Activated naive CD4-positive, alpha-beta T cell treated with anti-CD3 and anti-CD28 coated beads, Interleukin-2, amount 10 ng/mL, durations not matched to agents 7 days and 5 days (primary cell): ENCODE data around the gene PTPRQ.

Source experiments
- CTCF ChIA-PET: fragments of 350-600 bp; sonication (Branson Sonifier 250); formaldehyde crosslinking; loops from one replicate; lab custom pipeline; 2021; ENCODE audit warnings: antibody characterized with exemption; lab: Charles Lee
- DNase-seq: peaks from one replicate; pipeline ENCODE4 v3.0.0-alpha.2; 2020
- H3K27ac Mint-ChIP-seq: one replicate; pipeline ENCODE4 v1.8.0; 2021; ENCODE audit warnings: mild to moderate bottlenecking, moderate library complexity, mixed read lengths
- H3K27me3 Mint-ChIP-seq: one replicate; pipeline ENCODE4 v1.8.0; 2021; ENCODE audit warnings: mild to moderate bottlenecking, mixed read lengths
- H3K36me3 Mint-ChIP-seq: one replicate; pipeline ENCODE4 v1.8.0; 2021; ENCODE audit warnings: mixed read lengths
- H3K4me1 Mint-ChIP-seq: one replicate; pipeline ENCODE4 v1.8.0; 2021; ENCODE audit warnings: mixed read lengths
- H3K4me3 Mint-ChIP-seq: one replicate; pipeline ENCODE4 v1.8.0; 2021; ENCODE audit warnings: mild to moderate bottlenecking, moderate library complexity, mixed read lengths
- H3K9me3 Mint-ChIP-seq: one replicate; pipeline ENCODE4 v1.8.0; 2021; ENCODE audit warnings: mixed read lengths

PTPRQ gene

GRCh38 chr12:80491166-80491565 is 47.1 kb downstream of the PTPRQ start:
- CTCF ChIA-PET = no interaction called here
- H3K27ac Mint-ChIP-seq = no peak overlapping the region
- peaks cover 2% of the 10 kb centered on the region for H3K9me3 Mint-ChIP-seq
- H3K4me1 Mint-ChIP-seq = no peaks in the 10 kb centered on the region
- no peak for DNase-seq
- no peaks in the 10 kb centered on the region for H3K27me3 Mint-ChIP-seq
- no peaks in the 10 kb centered on the region for H3K36me3 Mint-ChIP-seq
- no peak overlapping the region for H3K4me3 Mint-ChIP-seq

GRCh38 chr12:80493466-80493865 is 49.4 kb downstream of the PTPRQ start:
- Mint-ChIP-seq H3K36me3 (no peaks in the 10 kb centered on the region), H3K27me3 (no peaks in the 10 kb centered on the region), H3K27ac (no peak overlapping the region), H3K9me3 (peaks cover 2% of the 10 kb centered on the region), H3K4me3 (no peak overlapping the region), H3K4me1 (no peaks in the 10 kb centered on the region)
- CTCF ChIA-PET = no interaction called here
- no peak for DNase-seq

GRCh38 chr12:80494836-80495235 is 50.8 kb downstream of the PTPRQ start:
- no peak for DNase-seq
- Mint-ChIP-seq H3K36me3 (no peaks in the 10 kb centered on the region), H3K9me3 (peaks cover 2% of the 10 kb centered on the region), H3K4me3 (no peak overlapping the region), H3K27ac (no peak overlapping the region), H3K27me3 (no peaks in the 10 kb centered on the region), H3K4me1 (no peaks in the 10 kb centered on the region)
- CTCF ChIA-PET = no interaction called here

GRCh38 chr12:80498059-80498728 is 54.2 kb downstream of the PTPRQ start:
- no peaks in the 10 kb centered on the region for H3K4me1 Mint-ChIP-seq
- CTCF ChIA-PET = no interaction called here
- no peak overlapping the region for H3K4me3 Mint-ChIP-seq
- no peaks in the 10 kb centered on the region for H3K27me3 Mint-ChIP-seq
- H3K36me3 Mint-ChIP-seq = no peaks in the 10 kb centered on the region
- H3K9me3 Mint-ChIP-seq = no peaks in the 10 kb centered on the region
- H3K27ac Mint-ChIP-seq = no peak overlapping the region
- DNase-seq = no peak

- Mint-ChIP-seq H3K9me3 (no peaks in the 10 kb centered on the region), H3K36me3 (no peaks in the 10 kb centered on the region), H3K4me3 (no peak overlapping the region), H3K27me3 (no peaks in the 10 kb centered on the region), H3K27ac (no peak overlapping the region), H3K4me1 (no peaks in the 10 kb centered on the region)
- no peak for DNase-seq
- CTCF ChIA-PET = no interaction called here
These were observed 60.5 kb downstream of the PTPRQ start for GRCh38 chr12:80504389-80505163.

- DNase-seq = no peak
- H3K9me3 Mint-ChIP-seq = peaks cover 1% of the 10 kb centered on the region
- no peaks in the 10 kb centered on the region for H3K4me1 Mint-ChIP-seq
- CTCF ChIA-PET = no interaction called here
- H3K4me3 Mint-ChIP-seq = no peak overlapping the region
- no peak overlapping the region for H3K27ac Mint-ChIP-seq
- no peaks in the 10 kb centered on the region for H3K36me3 Mint-ChIP-seq
- H3K27me3 Mint-ChIP-seq = no peaks in the 10 kb centered on the region
These were observed 65.9 kb downstream of the PTPRQ start for GRCh38 chr12:80509781-80510556.

- Mint-ChIP-seq H3K36me3 (no peaks in the 10 kb centered on the region), H3K4me1 (no peaks in the 10 kb centered on the region), H3K27me3 (no peaks in the 10 kb centered on the region), H3K4me3 (no peak overlapping the region), H3K27ac (no peak overlapping the region), H3K9me3 (peaks cover 4% of the 10 kb centered on the region)
- DNase-seq = no peak
- CTCF ChIA-PET = interaction anchor here (0.6 kb wide), 1 partner anchor 965 kb away, joined by 3 read pairs; no protein-coding TSS in a partner anchor
These were observed 68.7 kb downstream of the PTPRQ start for GRCh38 chr12:80512781-80513180.

- H3K4me1 Mint-ChIP-seq = no peaks in the 10 kb centered on the region
- H3K4me3 Mint-ChIP-seq = no peak overlapping the region
- no peak for DNase-seq
- H3K27me3 Mint-ChIP-seq = no peaks in the 10 kb centered on the region
- H3K36me3 Mint-ChIP-seq = no peaks in the 10 kb centered on the region
- no peak overlapping the region for H3K27ac Mint-ChIP-seq
- peaks cover 8% of the 10 kb centered on the region for H3K9me3 Mint-ChIP-seq
- CTCF ChIA-PET = no interaction called here
These were observed 69.2 kb downstream of the PTPRQ start for GRCh38 chr12:80513211-80513610.

GRCh38 chr12:80517655-80518054 is 73.6 kb downstream of the PTPRQ start:
- peaks cover 14% of the 10 kb centered on the region for H3K9me3 Mint-ChIP-seq
- H3K36me3 Mint-ChIP-seq = no peaks in the 10 kb centered on the region
- no peaks in the 10 kb centered on the region for H3K4me1 Mint-ChIP-seq
- H3K27me3 Mint-ChIP-seq = no peaks in the 10 kb centered on the region
- CTCF ChIA-PET = no interaction called here
- no peak overlapping the region for H3K4me3 Mint-ChIP-seq
- H3K27ac Mint-ChIP-seq = no peak overlapping the region
- no peak for DNase-seq

- Mint-ChIP-seq H3K9me3 (no peaks in the 10 kb centered on the region), H3K36me3 (no peaks in the 10 kb centered on the region), H3K27me3 (no peaks in the 10 kb centered on the region), H3K4me1 (no peaks in the 10 kb centered on the region), H3K27ac (no peak overlapping the region), H3K4me3 (no peak overlapping the region)
- CTCF ChIA-PET = no interaction called here
- DNase-seq = no peak
These were observed 87.6 kb downstream of the PTPRQ start for GRCh38 chr12:80531646-80532045.

GRCh38 chr12:80539029-80539428 is 95.0 kb downstream of the PTPRQ start:
- Mint-ChIP-seq H3K27me3 (no peaks in the 10 kb centered on the region), H3K36me3 (no peaks in the 10 kb centered on the region), H3K9me3 (no peaks in the 10 kb centered on the region), H3K4me3 (no peak overlapping the region), H3K27ac (no peak overlapping the region), H3K4me1 (no peaks in the 10 kb centered on the region)
- CTCF ChIA-PET = no interaction called here
- DNase-seq = no peak

- no peaks in the 10 kb centered on the region for H3K9me3 Mint-ChIP-seq
- DNase-seq = no peak
- CTCF ChIA-PET = interaction anchor here (0.5 kb wide), 1 partner anchor 181 kb away, joined by 3 read pairs; no protein-coding TSS in a partner anchor
These were observed 105.3 kb downstream of the PTPRQ start for GRCh38 chr12:80549298-80549697.

GRCh38 chr12:80551897-80552296 is 107.9 kb downstream of the PTPRQ start:
- no peak overlapping the region for H3K4me3 Mint-ChIP-seq
- H3K9me3 Mint-ChIP-seq = no peaks in the 10 kb centered on the region
- H3K27ac Mint-ChIP-seq = no peak overlapping the region
- H3K36me3 Mint-ChIP-seq = no peaks in the 10 kb centered on the region
- no peaks in the 10 kb centered on the region for H3K27me3 Mint-ChIP-seq
- CTCF ChIA-PET = no interaction called here
- no peak for DNase-seq
- H3K4me1 Mint-ChIP-seq = no peaks in the 10 kb centered on the region

More at GRCh38 chr12:80549298-80549697, 105.3 kb downstream of the PTPRQ start:
- H3K4me3 Mint-ChIP-seq = no peak overlapping the region
- H3K4me1 Mint-ChIP-seq = no peaks in the 10 kb centered on the region
- no peaks in the 10 kb centered on the region for H3K36me3 Mint-ChIP-seq
- no peak overlapping the region for H3K27ac Mint-ChIP-seq
- no peaks in the 10 kb centered on the region for H3K27me3 Mint-ChIP-seq

- DNase-seq = no peak
- no peaks in the 10 kb centered on the region for H3K36me3 Mint-ChIP-seq
- CTCF ChIA-PET = no interaction called here
These were observed 109.3 kb downstream of the PTPRQ start for GRCh38 chr12:80553316-80553715.

More at GRCh38 chr12:80553316-80553715, 109.3 kb downstream of the PTPRQ start:
- no peak overlapping the region for H3K4me3 Mint-ChIP-seq
- H3K27me3 Mint-ChIP-seq = no peaks in the 10 kb centered on the region
- no peak overlapping the region for H3K27ac Mint-ChIP-seq
- H3K4me1 Mint-ChIP-seq = no peaks in the 10 kb centered on the region
- no peaks in the 10 kb centered on the region for H3K9me3 Mint-ChIP-seq
